ENCODE measurements around the gene ZNF827. TPM values are rescaled to one million over a fixed set of nuclear protein-coding genes. Genes with fewer than 3 reads are reported as not detected.

Gene ZNF827
- total RNA-seq, 1 experiment from 2014 or later, result 19.1 TPM

- no peak overlapping the region for H3K27ac ChIP-seq (ENCODE audit: low read depth, low read length)
- POLR2A ChIA-PET, result no interaction called here
Observed at GRCh38 chr4:145878501-145879435, 59.9 kb downstream of the ZNF827 start.

More at GRCh38 chr4:145878501-145879435, 59.9 kb downstream of the ZNF827 start:
- intact Hi-C loops (cut with micrococcal nuclease), result no loop called here
- H3K9me3 ChIP-seq (ENCODE audit: control insufficient read depth in 1 of 2, insufficient read depth in 1 of 2, low read depth in 1 of 2, low read length in 2 of 2), result no peaks in the 10 kb centered on the region
- RAD21 ChIA-PET (ENCODE audit: low non-redundant PET in 1 of 2, low total read pairs in 2 of 2, uncharacterized antibody in 2 of 2, unreplicated experiment in 2 of 2), result no interaction called here
- no peak overlapping the region for H3K4me2 ChIP-seq (ENCODE audit: low read length)
- H3K4me1 ChIP-seq (ENCODE audit: control insufficient read depth in 1 of 2, insufficient read depth in 2 of 2, low read length in 2 of 2), result 0 out of 4 replicates have a peak, but pooled peaks cover 0 to 2% of the 10 kb centered on the region in 2 experiments
- H3K9ac ChIP-seq (ENCODE audit: low read length), result no peak overlapping the region
- no peak for TF ChIP-seq REST (IDR thresholded peaks at IDR 0.05; ENCODE audit: low read depth)
- TF ChIP-seq SP1 (IDR thresholded peaks at IDR 0.05; ENCODE audit: low read depth), result no peak
- TF ChIP-seq SRF (IDR thresholded peaks at IDR 0.05; ENCODE audit: low read depth), result no peak
- TF ChIP-seq CBX3 (IDR thresholded peaks at IDR 0.05; ENCODE audit: low read depth), result no peak
- no peak for TF ChIP-seq SIN3A (IDR thresholded peaks at IDR 0.05; ENCODE audit: low read depth)
- no peak for TF ChIP-seq ZBTB33 (IDR thresholded peaks at IDR 0.05; ENCODE audit: extremely low read depth, insufficient replicate concordance, low read length)
- no peak for TF ChIP-seq EZH2phosphoT487 (IDR thresholded peaks at IDR 0.05; ENCODE audit: borderline replicate concordance)
- no peak for TF ChIP-seq YY1 (IDR thresholded peaks at IDR 0.05; ENCODE audit: extremely low read depth, insufficient replicate concordance, low read depth, low read length)
- TF ChIP-seq POLR2A (IDR thresholded peaks at IDR 0.05; ENCODE audit: borderline replicate concordance, extremely low read depth, insufficient read depth, insufficient read length), result no peak
- no peak for TF ChIP-seq ZFX (IDR thresholded peaks at IDR 0.05)
- TF ChIP-seq CTCF (IDR thresholded peaks at IDR 0.05 in 2 of 3, conservative IDR thresholded peaks at IDR 0.05 in 1 of 3; ENCODE audit: borderline replicate concordance in 1 of 3, insufficient read depth in 1 of 3, low read depth in 2 of 3, low read length in 2 of 3), result no peak
- CTCF ChIA-PET, result no interaction called here
- ATAC-seq (no peak), DNase-seq (ENCODE audit: low read depth, low spot score) (no peak)
- no peaks in the 10 kb centered on the region for H3K27me3 ChIP-seq (ENCODE audit: insufficient read depth, low read length)
- no peaks in the 10 kb centered on the region for H3K9me2 ChIP-seq (ENCODE audit: insufficient read depth)
- no peaks in the 10 kb centered on the region; the same call in 1 of the 2 replicates for H3K79me2 ChIP-seq (ENCODE audit: insufficient read depth, low read length)
- BruUV-seq (replicated peaks), result no TSS peak
- no peak overlapping the region for H3K4me3 ChIP-seq (replicated peaks in 1 of 2; ENCODE audit: low read depth in 1 of 2, low read length in 2 of 2)
- H4K20me1 ChIP-seq (ENCODE audit: insufficient read depth), result no peaks in the 10 kb centered on the region
- no peak overlapping the region for H2AFZ ChIP-seq (ENCODE audit: low read depth, low read length, poor library complexity, severe bottlenecking)
- no peaks in the 10 kb centered on the region; a peak in 1 of 4 replicates for H3K36me3 ChIP-seq (ENCODE audit: control insufficient read depth in 1 of 2, insufficient read depth in 2 of 2, low read length in 2 of 2)

All from HCT116 (cell line).